GM19468 (cell line): ENCODE results near the gene LMTK2.

Source experiments
- ATAC-seq: cut with Tn5 transposase; IDR thresholded peaks from one replicate; pipeline ENCODE4 v1.9.1; 2021; ENCODE audit warnings: mild to moderate bottlenecking, moderate library complexity, moderate number of reproducible peaks; ENCODE audit not compliant: unreplicated experiment; ENCODE audit errors: extremely low read depth

LMTK2 gene

DNA sequence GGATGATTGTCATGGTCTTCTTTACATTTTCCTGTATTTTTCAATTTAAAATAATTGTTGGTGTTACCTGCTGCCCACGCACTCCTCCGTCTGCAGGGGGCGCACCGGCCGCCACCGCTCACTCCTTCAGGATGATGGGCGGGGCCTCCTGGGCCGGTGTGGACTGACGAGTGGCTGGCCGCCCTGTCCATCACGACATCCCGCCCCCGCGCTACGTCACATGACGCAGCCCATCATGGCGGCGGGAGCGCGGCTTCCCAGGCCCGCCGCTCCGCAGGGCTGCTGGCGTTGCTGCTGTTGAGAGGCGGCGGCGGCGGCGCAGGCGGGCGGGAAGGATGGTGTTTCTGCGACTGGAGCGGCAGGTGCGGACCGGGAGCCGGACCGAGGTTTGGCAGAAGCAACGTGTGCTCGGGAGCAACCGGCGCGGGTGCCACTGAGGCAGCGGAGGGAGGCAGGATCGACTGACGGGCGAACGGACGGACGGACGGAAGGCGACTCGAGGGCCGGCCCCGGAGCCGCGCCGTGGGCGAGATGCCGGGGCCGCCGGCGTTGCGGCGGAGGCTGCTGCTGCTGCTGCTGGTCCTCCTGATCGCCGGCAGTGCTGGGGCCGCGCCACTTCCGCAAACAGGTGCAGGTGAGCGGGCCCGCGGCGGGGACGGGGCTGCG, at the start of gene LMTK2:
LMTK2 (plus strand) TSS at position 216 of the 666 bp plus-strand sequence; CDS start at position 532, 316 bp downstream.
- ATAC-seq: peak; percentile 96

DNA sequence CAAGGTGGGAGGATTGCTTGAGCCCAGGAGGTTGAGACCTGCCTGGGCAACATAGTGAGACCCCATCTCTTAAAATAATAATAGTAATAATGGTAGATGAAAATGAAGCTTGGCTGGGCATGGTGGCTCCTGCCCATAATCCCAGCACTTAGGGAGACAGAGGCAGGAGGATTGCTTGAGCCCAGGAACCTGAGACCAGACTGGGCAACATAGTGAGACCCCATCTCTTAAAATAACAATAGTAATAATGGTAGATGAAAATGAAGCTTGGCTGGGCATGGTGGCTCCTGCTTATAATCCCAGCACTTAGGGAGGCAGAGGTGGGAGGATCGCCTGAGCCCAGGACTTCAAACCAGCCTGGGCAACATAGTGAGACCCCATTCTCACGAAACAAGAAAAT, 49.5 kb upstream of the LMTK2 start:
- no peak for ATAC-seq

DNA sequence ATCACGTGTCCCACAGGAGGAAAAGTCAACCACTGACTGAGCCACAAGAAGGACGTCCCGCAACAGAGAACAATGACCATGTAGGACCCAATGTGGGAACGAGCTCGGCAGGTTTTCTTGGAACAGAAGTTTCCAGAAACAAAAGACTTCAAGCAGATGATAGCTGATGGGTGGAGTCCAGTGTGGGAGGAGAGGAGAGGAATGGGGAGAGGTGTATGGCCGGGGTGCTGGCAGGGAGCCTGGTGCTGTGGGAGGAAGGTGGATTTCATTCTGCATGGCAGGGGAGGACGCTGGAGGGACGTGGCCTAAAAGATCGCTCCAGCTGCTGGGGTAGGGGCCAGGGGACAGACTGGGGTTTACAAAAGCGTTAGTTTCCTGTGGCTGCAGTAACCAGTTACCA, 48.5 kb upstream of the LMTK2 start:
- no peak for ATAC-seq

DNA sequence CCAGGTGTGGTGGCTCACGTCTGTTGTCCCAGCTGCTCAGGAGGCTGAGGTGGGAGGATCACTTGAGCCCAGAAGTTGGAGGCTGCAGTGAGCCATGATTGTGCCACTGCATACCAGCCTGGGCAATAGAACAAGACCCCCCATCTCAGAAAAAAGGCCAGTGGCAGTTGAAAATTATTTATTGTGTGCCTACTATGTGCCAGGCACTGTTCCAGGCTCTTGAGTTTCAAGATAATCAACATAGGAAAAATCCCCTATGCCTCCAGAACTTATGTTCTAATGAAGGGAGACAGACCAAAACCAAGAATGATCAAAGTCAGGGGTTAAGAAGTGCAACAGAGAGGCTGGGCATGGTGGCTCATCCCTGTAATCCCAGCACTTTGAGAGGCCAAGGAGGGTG, 42.4 kb upstream of the LMTK2 start:
- no peak for ATAC-seq

DNA sequence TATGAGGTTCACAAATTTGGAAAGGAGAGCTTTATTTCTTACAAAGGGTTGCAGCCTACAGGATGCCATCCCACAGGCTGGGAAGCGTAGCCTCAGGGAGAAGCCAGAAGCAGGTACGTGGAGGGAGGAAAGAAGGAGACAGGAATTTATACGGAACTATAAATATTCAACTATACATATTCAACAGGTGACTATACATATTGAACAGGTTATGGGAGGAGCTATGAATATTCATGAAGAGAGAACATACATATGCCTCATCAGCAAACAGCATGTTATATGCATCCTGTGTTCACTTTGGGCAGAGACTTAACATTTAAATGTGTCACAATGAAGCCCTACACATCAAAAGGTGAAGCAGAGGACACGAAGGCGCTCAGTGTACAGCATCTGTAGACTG, 40.5 kb upstream of the LMTK2 start:
- no peak for ATAC-seq

DNA sequence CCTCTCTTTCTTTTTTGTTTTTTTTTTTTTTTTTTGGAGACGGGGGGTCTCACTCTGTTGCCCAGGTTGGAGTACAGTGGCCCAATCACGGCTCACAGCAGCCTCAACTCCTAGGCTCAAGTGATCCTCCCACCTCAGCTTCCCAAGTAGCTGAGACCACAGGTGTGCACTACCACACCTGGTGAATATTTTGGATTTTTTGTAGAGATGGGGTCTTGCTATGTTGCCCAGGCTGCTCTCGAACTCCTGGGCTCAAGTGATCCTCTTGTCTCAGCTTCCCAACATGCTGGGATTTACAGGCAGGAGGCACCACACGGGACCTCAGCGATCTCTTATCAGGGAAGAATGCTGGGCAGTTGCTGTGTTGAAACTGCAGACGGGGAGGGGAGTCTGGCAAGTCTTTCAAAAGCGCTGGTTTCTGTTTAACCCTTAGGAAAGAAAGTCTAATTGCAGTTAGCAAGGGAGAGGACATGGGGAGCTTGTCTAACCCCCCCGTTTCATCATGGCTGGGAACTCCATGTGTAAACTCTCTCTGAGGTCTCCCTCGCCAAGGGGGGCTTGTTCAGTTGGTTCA, 39.6 kb upstream of the LMTK2 start:
- ATAC-seq: no peak

DNA sequence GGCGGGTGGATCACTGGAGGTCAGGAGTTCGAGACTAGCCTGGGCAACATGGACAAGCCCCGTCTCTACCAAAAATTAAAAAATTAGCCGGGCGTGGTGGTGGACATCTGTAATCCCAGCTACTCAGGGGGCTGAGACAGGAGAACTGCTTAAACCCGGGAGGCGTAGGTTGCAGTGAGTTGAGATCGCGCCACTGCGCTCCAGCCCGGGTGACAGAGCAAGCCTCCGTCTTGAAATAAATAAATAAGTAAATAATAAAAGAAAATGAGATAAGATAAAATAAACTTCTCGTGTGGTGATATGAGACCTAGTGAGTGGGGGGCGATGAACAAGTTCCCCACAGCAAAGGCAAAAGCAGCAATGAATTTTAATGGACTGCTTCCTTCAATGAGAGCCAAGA, 33.6 kb upstream of the LMTK2 start:
- no peak for ATAC-seq

DNA sequence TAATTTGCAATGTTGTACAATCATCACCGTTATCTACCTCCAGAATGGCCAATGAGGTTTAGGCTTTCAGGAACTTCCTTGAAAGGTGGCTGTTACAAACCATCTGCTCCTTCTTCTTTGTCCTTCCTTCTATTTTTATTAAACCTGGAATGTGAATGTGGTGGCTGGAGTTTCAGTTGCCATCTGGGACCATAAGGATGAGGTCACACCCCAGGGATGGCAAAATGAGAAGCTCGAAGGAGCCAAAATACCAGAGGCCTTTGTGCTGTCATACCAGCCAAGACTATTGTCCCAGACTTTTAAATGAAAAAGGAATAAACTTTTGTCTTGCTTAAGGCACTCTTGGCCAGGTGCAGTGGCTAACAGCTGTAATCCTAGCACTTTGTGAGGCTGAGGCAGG, 30.9 kb upstream of the LMTK2 start:
- ATAC-seq: no peak

DNA sequence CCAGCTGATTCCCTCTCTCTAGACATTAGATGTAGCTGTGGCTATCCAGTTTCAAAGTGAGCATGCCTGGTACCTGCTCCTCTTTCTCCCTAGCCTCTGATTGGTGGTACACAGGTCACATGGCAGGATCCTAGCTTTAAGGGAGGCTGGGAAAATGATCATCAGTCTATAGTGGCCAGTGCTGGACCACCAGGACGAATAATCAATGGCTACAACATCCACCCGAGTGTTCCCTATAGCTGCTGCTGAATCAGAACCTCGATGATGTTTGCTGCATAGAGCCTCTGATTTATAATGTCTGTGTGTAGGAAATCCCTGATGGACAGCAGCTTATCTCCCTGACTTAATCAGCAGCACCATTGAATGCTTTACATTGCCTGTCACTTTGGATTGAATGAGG, 28.9 kb upstream of the LMTK2 start:
- ATAC-seq: no peak

DNA sequence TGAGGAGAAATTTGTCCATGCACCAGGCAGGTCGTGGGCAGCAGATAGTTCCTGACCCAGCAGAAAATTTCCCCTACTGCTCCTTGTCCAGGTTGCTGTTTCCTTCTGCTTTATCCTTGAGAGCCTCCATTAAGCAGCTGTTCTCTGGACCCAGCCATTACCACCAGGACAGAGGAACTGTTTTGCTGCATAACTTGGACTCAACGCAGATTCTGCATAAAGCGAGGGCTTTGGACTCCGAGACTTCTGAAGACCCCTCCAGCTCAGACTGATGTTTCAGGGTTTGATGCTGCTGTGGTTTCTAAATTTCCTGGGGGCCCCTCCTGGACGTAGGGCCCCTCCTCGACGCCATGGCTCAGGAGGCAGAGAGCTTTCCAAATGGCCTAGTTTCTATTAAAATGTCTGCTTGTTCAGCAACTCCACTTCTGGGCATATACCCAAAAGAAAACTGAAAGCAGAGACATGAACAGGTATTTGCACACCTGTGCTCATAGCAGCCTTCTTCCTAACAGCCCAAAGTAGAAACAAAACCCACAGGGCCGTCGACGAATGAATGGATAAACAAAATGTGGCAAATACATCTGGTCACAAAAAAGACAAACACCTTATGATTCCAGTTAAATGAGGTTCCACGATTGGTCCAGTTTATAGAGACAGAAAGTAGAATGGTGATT, 28.3 kb upstream of the LMTK2 start:
- no peak for ATAC-seq

DNA sequence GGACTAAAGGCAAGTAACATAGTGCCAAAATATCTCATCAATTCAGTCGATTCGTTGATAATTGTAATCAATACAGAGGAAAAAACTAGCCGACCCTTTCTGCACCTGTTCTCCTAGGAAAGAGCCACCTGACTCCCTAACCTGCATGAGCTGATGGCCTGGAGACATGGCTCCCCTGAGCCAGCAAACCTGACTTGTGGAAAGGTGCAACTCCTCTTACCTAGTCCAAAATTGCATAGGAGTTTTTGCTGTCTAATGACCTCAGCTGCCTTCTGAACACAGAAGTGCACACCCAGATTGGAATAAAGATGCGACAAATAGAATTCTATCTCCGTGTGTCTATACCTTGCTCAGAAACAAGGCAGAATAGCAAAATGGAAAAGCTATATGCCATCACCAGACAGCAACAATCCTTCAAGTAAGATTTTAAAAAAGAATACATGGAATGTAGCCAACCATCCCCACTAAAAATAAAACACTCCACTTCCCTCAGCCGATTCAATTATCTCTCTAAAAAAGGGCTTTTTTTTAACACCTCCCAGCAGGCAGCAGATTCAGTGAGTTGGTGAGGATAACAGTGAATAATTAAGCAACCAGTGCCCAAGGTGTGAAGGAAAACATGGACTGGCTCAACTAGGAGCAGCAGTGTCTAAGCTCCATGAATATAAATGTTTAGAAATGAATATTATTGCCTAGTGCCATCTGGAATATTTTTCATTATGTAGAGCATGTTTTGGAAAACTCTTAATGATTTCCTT, 26.6 kb upstream of the LMTK2 start:
- no peak for ATAC-seq

DNA sequence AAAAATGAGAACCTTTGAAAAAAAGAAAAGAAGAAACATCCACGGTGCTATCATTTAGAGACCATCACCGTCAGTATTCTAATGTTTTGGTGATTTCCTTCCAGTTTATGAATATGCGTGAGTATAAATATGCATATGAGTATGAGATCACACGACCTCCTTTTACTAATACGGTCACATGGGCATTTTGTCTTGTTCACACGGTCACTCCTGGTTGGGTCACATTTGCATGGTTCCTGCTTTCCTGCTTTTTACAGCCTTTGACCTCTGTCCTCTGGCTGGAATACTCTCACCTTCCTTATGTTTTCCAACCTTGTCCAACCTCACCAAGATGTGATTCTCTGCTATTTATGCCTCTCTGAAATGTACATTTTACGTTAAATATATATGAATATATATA, 25.3 kb upstream of the LMTK2 start:
- no peak for ATAC-seq

DNA sequence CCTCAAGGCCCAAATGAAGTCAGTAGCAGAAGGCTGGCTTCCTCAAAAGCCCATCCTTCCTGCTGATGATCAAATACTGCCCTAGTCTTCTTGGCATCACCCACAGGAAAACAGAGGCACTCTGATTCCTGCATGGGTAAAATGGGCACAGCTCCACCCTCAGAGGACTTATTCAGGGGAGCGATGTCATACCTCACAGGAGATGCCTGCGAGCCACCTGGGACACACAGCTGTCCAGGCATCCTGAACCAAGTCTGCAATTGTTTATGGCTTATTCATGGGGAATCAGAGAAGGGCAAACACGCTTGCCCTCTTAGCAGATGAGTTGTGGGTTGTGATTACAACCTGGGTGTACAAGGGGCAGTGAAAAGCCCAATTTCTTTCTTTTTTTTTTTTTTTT, 22.0 kb upstream of the LMTK2 start:
- ATAC-seq: no peak

DNA sequence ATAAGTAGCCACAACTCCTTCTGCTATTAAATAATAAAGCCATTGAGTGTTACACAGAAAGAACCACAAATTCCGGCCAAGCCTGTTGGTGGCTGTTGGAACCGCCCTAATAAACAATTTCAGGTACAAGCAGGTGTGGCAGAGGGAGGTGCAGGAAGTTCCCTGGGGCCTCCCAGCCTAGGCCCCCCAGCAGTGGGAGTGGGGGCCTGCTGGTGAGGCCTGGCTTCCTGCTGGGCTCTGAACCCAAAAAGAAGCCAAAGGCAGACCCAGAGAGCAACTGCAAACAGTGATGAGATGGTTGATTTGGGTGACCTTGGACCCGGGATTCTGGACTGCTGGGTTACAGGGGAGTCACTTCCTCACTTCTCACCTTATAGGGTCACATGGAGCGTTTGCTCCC, 21.0 kb upstream of the LMTK2 start:
- no peak for ATAC-seq

DNA sequence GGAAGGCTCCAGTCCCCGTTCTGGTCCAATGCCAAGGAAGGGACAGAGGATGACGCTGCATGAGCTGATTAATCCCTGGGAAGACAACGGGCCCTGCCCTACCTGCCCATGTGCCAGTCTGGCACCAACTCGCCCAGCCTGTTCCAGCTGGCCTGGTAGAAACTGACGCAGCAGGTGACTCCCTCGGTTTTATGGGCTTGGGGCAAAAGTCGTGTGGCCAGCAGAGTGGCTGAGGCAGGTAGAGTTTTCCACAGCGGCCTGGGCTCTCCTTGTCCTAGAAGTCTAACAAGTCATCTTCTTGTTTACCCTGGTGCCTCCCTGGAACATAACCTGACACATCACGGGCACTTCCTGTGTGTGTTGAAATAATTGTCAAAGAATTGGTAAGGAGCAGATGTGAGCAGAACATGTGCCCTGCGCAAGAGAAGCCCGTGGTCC, 20.4 kb upstream of the LMTK2 start:
- no peak for ATAC-seq

DNA sequence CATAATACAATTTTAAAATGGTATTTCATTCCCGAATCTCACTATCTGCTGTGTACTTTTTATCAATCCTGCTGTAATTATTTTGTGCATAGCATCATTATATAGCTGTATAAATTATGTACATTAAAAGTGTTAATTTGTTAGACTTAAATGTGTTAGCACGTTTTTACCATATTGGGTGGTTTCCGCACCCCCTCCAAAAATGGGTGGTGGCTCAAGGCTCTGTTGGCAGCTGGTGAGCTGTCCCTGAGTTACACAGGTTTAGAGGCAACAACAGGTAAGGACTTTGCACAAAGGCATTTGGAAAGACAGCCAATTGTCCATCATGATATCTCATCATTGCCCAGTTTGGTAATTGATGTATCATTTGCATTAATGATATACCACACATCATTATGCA, 18.6 kb upstream of the LMTK2 start:
- ATAC-seq: no peak

DNA sequence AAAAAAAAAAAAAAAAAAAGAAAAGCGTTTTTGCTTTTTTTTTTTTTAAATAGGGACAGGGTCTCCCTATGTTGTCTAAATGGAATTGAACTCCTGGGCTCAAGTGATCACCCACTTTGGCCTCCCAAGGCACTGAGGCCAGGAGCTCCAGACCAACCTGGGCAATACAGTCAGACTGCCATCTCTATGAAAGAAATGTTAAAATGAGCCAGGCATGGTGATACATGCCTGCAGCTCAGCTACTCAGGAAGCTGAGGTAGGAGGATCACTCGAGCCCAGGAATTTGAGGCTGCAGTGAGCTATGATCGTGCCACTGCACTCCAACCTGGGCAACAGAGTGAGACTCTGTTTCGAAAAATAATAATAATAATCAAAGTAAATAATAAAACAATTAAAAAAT, 16.5 kb upstream of the LMTK2 start:
- ATAC-seq: no peak

DNA sequence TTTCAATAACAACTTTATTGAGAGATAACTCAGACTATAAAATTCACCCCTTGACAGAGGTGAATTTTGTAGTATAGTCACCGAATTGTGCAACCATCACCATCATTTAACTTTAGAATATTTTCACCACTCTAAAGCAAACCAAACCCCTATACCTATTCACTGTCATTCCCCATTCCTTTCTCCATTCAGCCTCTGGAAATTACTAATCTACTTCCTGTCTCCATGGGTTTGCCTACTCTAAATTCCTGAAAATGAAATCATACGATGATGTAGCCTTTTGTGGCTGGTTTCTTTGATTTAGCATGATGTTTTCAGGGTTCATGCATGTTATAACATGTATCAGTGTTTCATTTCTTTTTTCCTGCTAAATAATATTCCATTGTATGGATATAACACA, 15.6 kb upstream of the LMTK2 start:
- no peak for ATAC-seq

DNA sequence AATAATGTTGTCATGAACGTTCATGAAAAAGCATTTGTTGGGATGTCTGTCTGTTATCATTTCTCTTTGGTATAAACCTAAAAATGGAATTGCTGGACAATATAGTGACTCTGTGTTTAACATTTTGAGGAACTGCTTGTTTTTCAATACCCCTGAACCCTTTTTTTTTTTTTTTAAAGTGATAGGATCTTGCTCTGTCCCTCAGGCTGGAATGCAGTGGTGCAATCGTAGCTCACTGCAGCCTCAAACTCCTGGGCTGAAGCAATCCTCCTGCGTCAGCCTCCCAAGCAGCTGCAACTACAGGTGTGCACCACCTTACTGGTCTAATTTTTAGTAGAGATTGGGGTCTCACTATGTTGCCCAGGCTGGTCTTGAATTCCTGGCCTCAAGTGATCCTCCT, 15.1 kb upstream of the LMTK2 start:
- ATAC-seq: no peak

DNA sequence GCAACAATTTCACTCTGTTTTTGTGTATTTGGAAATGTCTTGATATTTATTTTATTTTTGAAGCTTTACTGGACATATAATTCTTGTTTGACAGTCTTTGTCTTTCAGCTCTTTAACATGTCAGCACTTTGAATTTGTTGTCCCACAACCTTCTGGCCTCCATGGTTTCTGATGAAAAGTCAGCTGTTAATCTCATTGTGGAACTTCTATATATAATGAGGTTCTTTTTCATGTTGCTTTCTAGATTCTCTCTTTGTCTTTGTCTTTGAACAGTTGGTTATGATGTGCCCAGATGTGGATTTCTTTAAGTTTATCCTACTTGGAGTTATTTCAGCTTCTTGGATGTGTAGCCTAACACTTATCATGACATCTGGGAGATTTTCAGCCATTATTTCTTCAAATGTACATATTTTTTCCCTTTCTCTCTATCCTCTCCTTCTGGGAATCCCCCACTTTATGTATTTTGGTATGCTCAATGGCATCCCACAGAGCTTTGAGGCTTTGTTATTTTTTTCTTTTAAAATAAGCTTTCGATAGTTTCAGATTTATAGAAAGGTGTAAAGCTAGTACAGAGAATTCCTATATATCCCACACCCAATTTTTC, 9.5 kb upstream of the LMTK2 start:
- no peak for ATAC-seq

DNA sequence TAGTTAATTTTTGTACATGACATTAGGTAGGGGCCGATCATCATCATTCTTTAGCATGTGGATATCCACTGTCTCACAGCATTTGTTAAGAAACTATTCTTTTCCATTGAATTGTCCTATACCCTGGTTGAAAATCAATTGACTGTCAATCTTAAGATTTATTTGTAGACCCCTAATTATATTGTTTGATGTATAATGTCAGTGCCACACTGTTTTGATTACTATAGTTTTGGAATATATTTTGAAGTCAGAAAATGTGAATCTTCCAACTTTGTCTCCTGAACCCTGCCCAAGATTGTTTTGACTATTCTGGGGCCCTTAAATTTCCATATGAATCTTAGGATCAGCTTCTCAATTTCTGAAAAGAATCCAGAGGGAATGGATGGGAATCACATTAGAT, 6.6 kb upstream of the LMTK2 start:
- ATAC-seq: no peak
